GM19395 (cell line): ENCODE data around the gene KCNN2.

Experiments used
- ATAC-seq: cut with Tn5 transposase; IDR thresholded peaks from one replicate; pipeline ENCODE4 v1.9.1; 2021; ENCODE audit warnings: mild to moderate bottlenecking, moderate library complexity; ENCODE audit not compliant: unreplicated experiment

KCNN2 gene

DNA sequence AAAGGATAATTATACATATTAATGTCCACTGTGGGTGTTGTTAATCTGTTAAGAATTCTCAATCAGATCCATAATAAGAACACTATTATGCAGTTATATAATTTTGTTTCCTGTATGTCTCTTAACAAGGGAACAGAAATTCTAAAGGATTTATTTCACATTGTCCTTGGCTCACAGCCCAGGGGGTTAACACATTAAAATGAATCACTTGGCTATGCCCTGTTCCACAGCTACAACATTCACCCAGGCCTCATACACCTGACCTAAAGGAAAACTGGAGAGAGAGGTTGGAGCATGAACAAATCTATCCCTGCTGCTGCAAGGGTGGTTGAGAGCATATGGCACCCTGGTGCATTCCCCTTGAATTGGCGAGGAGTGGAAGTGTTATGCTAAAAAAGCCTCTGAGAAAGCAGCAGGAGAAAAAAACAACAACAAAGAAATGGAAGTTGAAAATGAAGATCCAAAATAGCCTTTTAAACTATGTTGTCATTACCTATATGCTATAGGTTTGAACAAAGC is 116.0 kb downstream of the KCNN2 start:
- ATAC-seq: no peak

DNA sequence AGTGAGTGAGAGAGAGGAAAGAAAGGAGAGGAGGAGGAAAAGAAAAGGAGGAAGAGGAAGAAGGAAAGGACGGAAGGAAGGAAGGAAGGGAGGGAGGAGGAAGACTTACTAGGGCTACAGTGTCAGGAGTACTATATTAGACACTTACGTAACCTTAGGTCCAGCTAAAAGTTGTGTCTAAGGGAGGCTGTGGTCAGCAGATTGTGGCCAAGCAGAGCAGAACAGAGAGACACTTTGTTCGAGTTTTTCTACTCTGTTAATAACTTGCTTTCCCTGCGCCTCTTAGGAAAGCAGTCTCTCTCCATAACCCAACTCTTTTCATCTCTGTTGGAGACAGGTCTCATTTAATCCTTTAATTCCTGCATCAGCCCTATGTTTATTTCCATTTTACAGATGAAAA is 138.9 kb downstream of the KCNN2 start:
- ATAC-seq: no peak

DNA sequence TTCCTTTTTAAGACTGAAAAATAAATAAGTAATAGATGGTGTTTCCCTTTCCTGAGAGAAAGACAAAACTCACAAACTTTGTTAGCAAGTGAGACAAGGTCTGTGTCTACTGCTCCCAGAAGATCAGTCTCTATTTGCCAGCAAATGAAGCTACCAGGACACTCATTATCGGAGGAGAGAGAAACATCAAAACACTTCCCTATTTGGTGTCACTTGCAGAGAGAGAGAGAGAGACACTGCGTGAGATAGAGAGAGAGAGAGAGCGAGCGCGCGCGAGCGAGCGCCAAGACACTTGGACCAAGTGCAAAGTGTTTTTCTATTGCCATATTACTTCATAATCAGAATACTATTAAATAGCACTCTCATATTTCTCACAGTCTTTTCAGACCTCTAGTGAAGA is 142.7 kb downstream of the KCNN2 start:
- no peak for ATAC-seq

DNA sequence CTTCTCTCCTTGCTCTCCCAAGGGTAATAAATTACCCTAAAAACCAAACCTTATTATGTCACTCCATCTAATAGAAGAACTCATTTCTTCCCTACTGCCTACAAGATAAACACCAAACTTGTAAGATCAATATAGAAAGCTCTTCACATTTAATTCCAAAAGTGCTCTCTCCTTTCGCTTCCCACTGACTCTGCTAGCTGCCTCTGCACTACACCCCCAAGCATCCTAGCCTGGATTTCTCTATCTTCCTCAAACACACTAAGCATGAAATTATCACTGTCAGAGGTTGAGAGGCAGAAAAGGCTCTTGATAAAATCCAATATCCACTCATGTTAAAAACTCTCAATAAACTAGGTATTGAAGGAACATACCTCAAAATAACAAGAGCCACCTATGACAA is 162.4 kb downstream of the KCNN2 start:
- no peak for ATAC-seq

DNA sequence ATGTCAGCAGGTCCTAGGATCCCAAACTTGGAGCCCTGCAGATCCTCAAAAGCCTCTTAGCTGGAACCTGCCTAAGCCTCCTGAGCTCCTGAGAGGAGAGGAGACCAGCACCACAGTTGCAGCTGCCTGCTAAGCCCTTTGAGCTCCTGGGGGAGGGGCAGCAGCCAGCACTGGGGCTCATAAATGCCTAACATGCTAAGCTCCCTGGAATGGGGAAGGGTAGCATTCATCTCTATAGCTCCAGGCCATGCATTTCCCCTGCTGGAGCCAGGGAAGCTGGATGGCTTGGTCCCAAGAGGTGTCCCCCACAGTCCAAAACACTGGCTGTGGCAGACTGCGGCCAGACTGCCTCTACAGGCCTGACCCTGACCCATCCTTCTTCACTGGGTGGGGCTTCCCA is 182.7 kb downstream of the KCNN2 start:
- no peak for ATAC-seq
